PC-9 (cell line): ENCODE measurements around the gene GALNT2. TPM values are rescaled to one million over a fixed set of nuclear protein-coding genes. Genes with fewer than 3 reads are reported as not detected.

Experiments
- BruUV-seq: library from RNA; stranded (reverse); fragments of 400-500 nt; replicated peaks from 2 replicates; lab custom pipeline; 2021; lab: Mats Ljungman, UMichigan
- CTCF ChIA-PET: fragments of 300-600 bp; sonication (Branson Sonifier 250); formaldehyde crosslinking; loops from one replicate; lab custom pipeline; 2022; ENCODE audit warnings: antibody characterized with exemption; lab: Charles Lee
- POLR2A ChIA-PET: fragments of 300-600 bp; sonication (Branson Sonifier 250); formaldehyde crosslinking; loops from one replicate; lab custom pipeline; 2022; ENCODE audit warnings: antibody characterized with exemption; ENCODE audit not compliant: unreplicated experiment; lab: Charles Lee
- DNase-seq, 2 experiments: peaks; one replicate each; pipeline versions ENCODE4 v3.0.0 to v3.0.0-alpha.2; 2015 to 2022; ENCODE audit warnings: mixed read lengths in 1 of 2
- H2AFZ ChIP-seq: fragments of 200-600 bp; sonication (generic); 2 replicates; pipeline ENCODE4 v1.8.1; 2017; ENCODE audit warnings: antibody characterized with exemption
- H3F3A ChIP-seq: fragments of 200-600 bp; sonication (generic); 2 replicates; pipeline ENCODE4 v1.8.1; 2017; ENCODE audit warnings: antibody characterized with exemption, mild to moderate bottlenecking, low read depth; ENCODE audit not compliant: insufficient read depth
- H3K27ac ChIP-seq: fragments of 200-600 bp; sonication (generic); 2 replicates; pipeline ENCODE4 v1.6.1; 2016; ENCODE audit warnings: mixed run types
- H3K27me3 ChIP-seq: fragments of 200-600 bp; sonication (generic); 2 replicates; pipeline ENCODE4 v1.6.1; 2016; ENCODE audit warnings: low read depth, mixed run types; ENCODE audit not compliant: insufficient read depth
- H3K36me3 ChIP-seq: fragments of 200-600 bp; sonication (generic); 2 replicates; pipeline ENCODE4 v1.6.1; 2016; ENCODE audit warnings: low read depth, mixed run types
- H3K4me1 ChIP-seq: fragments of 200-600 bp; sonication (generic); replicated peaks from 2 replicates; pipeline ENCODE4 v1.6.1; 2016; ENCODE audit warnings: mixed run types; ENCODE audit not compliant: insufficient read depth
- H3K4me2 ChIP-seq: fragments of 200-600 bp; sonication (generic); 2 replicates; pipeline ENCODE4 v1.6.1; 2017; ENCODE audit warnings: mixed run types
- H3K4me3 ChIP-seq: fragments of 200-600 bp; sonication (generic); 2 replicates; pipeline ENCODE4 v1.6.1; 2016; ENCODE audit warnings: mixed run types
- H3K79me2 ChIP-seq: fragments of 200-600 bp; sonication (generic); 2 replicates; pipeline ENCODE4 v1.6.1; 2017; ENCODE audit warnings: low read depth, mixed run types
- H3K9me2 ChIP-seq: fragments of 200-600 bp; sonication (generic); 2 replicates; pipeline ENCODE4 v1.8.1; 2017; ENCODE audit warnings: mild to moderate bottlenecking; ENCODE audit not compliant: insufficient read depth
- H3K9me3 ChIP-seq: fragments of 200-600 bp; sonication (generic); 2 replicates; pipeline ENCODE4 v1.8.1; 2016; ENCODE audit warnings: low read depth; ENCODE audit not compliant: insufficient read depth
- H4K20me1 ChIP-seq: fragments of 200-600 bp; sonication (generic); 2 replicates; pipeline ENCODE4 v1.8.1; 2017; ENCODE audit not compliant: insufficient read depth
- EZH2 ChIP-seq: fragments of 200-600 bp; sonication (generic); IDR thresholded peaks from 2 replicates; pipeline ENCODE4 v1.8.0; 2017; ENCODE audit warnings: antibody characterized with exemption, low read depth
- intact Hi-C: fragments of 100-400 bp; cut with micrococcal nuclease; formaldehyde crosslinking; loops from one replicate; pipeline ENCODE4 v1.10.0; 2022; ENCODE audit not compliant: unreplicated experiment
- total RNA-seq: library from RNA; stranded (reverse); gene quantifications from 2 replicates; pipeline ENCODE4 v1.2.3, GENCODE V29; 2021
- TF ChIP-seq, protein P1 (sequence below): fragments of 200-600 bp; sonication (generic); conservative IDR thresholded peaks from 2 replicates; pipeline ENCODE4 v1.6.1; 2017; ENCODE audit warnings: mixed run types, antibody characterized with exemption, mild to moderate bottlenecking, moderate library complexity

The GALNT2 gene
- total RNA-seq, 1 experiment from 2014 or later: 121 TPM

DNA sequence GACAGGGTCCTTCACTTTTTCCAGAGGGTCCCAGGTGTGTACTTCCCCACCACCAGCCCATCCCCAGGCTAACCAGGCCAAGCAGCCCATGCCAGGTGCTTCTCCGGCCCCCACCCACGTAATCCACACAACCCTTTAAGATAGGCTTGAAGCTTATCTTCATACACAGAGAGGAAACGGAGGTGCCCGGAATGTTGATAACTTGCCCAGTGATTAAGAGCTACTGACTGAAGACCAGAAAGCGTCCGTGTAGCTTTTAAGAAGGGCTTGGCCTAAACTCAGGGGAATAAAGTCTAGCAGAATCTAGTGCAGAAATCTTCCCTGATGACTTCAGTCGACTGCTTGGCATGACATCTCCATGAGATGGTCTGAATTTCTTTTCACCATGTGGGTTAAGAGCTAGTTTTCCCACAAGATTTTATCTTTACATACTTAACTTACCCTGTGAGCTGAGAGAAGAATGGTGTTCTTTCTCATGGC lies 138.7 kb downstream of the GALNT2 start:
- no peak for DNase-seq
- POLR2A ChIA-PET: no interaction called here

GRCh38 chr1:230206207-230206606 lies 139.2 kb downstream of the GALNT2 start:
- no peak overlapping the region for H2AFZ ChIP-seq
- no peaks in the 10 kb centered on the region for H3K27me3 ChIP-seq
- no peaks in the 10 kb centered on the region for H3K79me2 ChIP-seq
- H3F3A ChIP-seq: peaks cover 5% of the 10 kb centered on the region; the same call in 1 of the 2 replicates
- CTCF ChIA-PET: no interaction called here
- H3K4me1 ChIP-seq: peaks cover 18% of the 10 kb centered on the region
- no peak for TF ChIP-seq EZH2
- TF ChIP-seq, protein P1, sequence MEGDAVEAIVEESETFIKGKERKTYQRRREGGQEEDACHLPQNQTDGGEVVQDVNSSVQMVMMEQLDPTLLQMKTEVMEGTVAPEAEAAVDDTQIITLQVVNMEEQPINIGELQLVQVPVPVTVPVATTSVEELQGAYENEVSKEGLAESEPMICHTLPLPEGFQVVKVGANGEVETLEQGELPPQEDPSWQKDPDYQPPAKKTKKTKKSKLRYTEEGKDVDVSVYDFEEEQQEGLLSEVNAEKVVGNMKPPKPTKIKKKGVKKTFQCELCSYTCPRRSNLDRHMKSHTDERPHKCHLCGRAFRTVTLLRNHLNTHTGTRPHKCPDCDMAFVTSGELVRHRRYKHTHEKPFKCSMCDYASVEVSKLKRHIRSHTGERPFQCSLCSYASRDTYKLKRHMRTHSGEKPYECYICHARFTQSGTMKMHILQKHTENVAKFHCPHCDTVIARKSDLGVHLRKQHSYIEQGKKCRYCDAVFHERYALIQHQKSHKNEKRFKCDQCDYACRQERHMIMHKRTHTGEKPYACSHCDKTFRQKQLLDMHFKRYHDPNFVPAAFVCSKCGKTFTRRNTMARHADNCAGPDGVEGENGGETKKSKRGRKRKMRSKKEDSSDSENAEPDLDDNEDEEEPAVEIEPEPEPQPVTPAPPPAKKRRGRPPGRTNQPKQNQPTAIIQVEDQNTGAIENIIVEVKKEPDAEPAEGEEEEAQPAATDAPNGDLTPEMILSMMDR: no peak
- no peaks in the 10 kb centered on the region for H3K9me3 ChIP-seq
- intact Hi-C loops: no loop called here
- H3K9me2 ChIP-seq: no peaks in the 10 kb centered on the region
- no peak overlapping the region for H3K27ac ChIP-seq
- H3K36me3 ChIP-seq: no peaks in the 10 kb centered on the region
- POLR2A ChIA-PET: no interaction called here
- no peak overlapping the region for H3K4me3 ChIP-seq
- H4K20me1 ChIP-seq: no peaks in the 10 kb centered on the region
- no peak overlapping the region for H3K4me2 ChIP-seq
- no TSS peak for BruUV-seq
- no peak for DNase-seq

More for the DNA sequence above, 138.7 kb downstream of the GALNT2 start:
- Histone ChIP-seq H3K4me2 (no peak overlapping the region), H3K27ac (no peak overlapping the region), H3K4me3 (no peak overlapping the region), H2AFZ (no peak overlapping the region), H3K36me3 (no peaks in the 10 kb centered on the region), H3K4me1 (peaks cover 18% of the 10 kb centered on the region), H3K27me3 (no peaks in the 10 kb centered on the region), H3K79me2 (no peaks in the 10 kb centered on the region), H3K9me2 (no peaks in the 10 kb centered on the region), H3F3A (peaks cover 5% of the 10 kb centered on the region; the same call in 1 of the 2 replicates), H4K20me1 (no peaks in the 10 kb centered on the region), H3K9me3 (no peaks in the 10 kb centered on the region)
- BruUV-seq: no TSS peak
- CTCF ChIA-PET: no interaction called here
- TF ChIP-seq EZH2: no peak
- TF ChIP-seq, protein P1: no peak
- intact Hi-C loops: loop anchor here (2.0 kb wide), 2 partner anchors 25 to 121 kb away; no protein-coding TSS in a partner anchor

DNA sequence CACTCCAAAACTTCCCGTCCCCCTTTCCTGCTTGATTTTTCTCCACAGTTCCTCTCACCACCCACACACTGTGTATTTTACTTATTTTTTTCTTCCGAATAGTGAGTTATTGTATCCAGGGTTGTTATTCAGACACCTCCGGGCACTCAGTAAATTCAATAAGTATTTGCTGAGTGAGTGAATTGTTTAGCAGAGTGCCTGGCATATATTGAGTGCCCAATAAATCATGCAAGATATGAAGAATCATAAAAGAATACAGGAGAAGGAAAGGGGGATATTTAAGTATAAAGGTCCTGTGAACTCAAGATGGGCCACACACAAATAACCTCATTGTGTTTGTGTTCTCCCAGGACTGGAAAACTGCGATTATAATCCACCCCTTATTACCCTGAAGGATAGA lies 139.9 kb downstream of the GALNT2 start:
- Histone ChIP-seq H3F3A (peaks cover 5% of the 10 kb centered on the region; the same call in 1 of the 2 replicates), H3K9me2 (no peaks in the 10 kb centered on the region), H3K4me2 (no peak overlapping the region), H3K27me3 (no peaks in the 10 kb centered on the region), H3K27ac (no peak overlapping the region), H3K79me2 (no peaks in the 10 kb centered on the region), H3K9me3 (no peaks in the 10 kb centered on the region), H3K36me3 (no peaks in the 10 kb centered on the region), H3K4me3 (no peak overlapping the region), H3K4me1 (peaks cover 18% of the 10 kb centered on the region), H4K20me1 (no peaks in the 10 kb centered on the region), H2AFZ (no peak overlapping the region)
- no peak for TF ChIP-seq EZH2
- TF ChIP-seq, protein P1: no peak
- DNase-seq: no peak
- ChIA-PET POLR2A (no interaction called here), CTCF (no interaction called here)
- no TSS peak for BruUV-seq
- intact Hi-C loops: no loop called here
